SU-DHL-6 (cell line): ENCODE results near the gene DMC1.

Experiments
- EZH2phosphoT487 ChIP-seq: fragments of 200-600 bp; sonication (generic), shearing (Covaris generic); conservative IDR thresholded peaks from 2 replicates; pipeline ENCODE4 v1.6.1; 2018; ENCODE audit warnings: mild to moderate bottlenecking, antibody characterized with exemption, low read length, moderate library complexity, mixed read lengths
- TF ChIP-seq, protein P1 (sequence below): fragments of 200-600 bp; sonication (generic); IDR thresholded peaks from one replicate; pipeline ENCODE4 v1.5.1; 2017; ENCODE audit warnings: antibody characterized with exemption, mild to moderate bottlenecking, low read length, moderate library complexity; ENCODE audit not compliant: insufficient read depth, poor library complexity, severe bottlenecking

GRCh38 chr22:38481162-38481870 lies 88.7 kb downstream of the DMC1 start:
- TF ChIP-seq, protein P1, sequence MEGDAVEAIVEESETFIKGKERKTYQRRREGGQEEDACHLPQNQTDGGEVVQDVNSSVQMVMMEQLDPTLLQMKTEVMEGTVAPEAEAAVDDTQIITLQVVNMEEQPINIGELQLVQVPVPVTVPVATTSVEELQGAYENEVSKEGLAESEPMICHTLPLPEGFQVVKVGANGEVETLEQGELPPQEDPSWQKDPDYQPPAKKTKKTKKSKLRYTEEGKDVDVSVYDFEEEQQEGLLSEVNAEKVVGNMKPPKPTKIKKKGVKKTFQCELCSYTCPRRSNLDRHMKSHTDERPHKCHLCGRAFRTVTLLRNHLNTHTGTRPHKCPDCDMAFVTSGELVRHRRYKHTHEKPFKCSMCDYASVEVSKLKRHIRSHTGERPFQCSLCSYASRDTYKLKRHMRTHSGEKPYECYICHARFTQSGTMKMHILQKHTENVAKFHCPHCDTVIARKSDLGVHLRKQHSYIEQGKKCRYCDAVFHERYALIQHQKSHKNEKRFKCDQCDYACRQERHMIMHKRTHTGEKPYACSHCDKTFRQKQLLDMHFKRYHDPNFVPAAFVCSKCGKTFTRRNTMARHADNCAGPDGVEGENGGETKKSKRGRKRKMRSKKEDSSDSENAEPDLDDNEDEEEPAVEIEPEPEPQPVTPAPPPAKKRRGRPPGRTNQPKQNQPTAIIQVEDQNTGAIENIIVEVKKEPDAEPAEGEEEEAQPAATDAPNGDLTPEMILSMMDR, result no peak
- no peak for TF ChIP-seq EZH2phosphoT487
